ENCODE measurements around the gene LRRC43. TPM values are rescaled to one million over a fixed set of nuclear protein-coding genes. Genes with fewer than 3 reads are reported as not detected.

The LRRC43 gene
- total RNA-seq, 1 donor, result 1.7 TPM

DNA sequence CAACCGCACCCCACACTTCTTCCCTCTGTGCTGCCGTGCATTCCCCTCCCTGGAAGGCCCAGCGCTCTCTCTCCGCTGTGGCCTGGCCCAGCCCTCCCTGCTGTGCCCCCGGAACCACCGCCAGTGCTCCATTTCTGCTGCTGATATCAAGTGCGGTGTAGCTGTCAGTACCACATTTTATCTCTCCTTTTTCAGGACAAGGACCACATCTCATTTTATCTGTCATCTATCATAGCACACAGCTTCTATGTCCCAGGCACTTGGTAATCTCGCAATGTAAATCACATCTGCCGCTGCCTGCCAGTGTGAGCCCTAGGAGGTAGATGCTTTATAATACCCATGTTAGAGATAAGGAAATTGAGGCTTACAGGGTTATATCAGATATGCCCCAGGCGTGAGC, 27.2 kb upstream of the LRRC43 start:
- TF ChIP-seq, protein P1, sequence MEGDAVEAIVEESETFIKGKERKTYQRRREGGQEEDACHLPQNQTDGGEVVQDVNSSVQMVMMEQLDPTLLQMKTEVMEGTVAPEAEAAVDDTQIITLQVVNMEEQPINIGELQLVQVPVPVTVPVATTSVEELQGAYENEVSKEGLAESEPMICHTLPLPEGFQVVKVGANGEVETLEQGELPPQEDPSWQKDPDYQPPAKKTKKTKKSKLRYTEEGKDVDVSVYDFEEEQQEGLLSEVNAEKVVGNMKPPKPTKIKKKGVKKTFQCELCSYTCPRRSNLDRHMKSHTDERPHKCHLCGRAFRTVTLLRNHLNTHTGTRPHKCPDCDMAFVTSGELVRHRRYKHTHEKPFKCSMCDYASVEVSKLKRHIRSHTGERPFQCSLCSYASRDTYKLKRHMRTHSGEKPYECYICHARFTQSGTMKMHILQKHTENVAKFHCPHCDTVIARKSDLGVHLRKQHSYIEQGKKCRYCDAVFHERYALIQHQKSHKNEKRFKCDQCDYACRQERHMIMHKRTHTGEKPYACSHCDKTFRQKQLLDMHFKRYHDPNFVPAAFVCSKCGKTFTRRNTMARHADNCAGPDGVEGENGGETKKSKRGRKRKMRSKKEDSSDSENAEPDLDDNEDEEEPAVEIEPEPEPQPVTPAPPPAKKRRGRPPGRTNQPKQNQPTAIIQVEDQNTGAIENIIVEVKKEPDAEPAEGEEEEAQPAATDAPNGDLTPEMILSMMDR (IDR thresholded peaks at IDR 0.05; ENCODE audit: insufficient read depth, low read depth, low read length), result no peak
- H3K4me3 ChIP-seq (ENCODE audit: low read depth, low read length), result no peak overlapping the region
- DNase-seq (ENCODE audit: low read depth), result no peak

DNA sequence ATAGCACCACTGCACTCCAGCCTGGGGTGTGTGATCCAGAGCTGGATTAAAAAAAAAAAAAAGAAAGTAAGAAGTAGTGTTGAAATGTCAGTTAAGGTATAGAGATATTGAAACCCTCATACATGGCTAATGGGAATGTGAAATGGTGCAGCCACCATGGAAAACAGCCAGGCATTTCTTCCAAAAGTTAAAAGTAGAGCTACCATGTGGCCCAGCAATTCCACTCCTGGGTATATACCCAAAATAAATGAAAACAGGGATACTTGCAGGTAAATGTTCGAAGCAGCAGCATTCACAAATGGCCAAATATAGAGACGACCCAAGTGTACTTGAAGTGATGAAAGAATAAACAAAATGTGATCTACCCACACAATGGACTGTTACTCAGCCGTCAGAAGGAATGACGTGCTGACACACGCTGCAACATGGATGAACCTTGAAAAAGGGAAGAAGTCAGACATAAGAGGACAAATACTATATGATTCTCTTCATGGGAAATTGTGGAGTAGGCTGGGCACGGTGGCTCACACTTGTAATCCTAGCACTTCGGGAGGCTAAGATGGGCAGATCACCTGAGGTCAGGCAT, 24.1 kb upstream of the LRRC43 start:
- DNase-seq (ENCODE audit: low read depth), result no peak
- TF ChIP-seq, protein P1 (IDR thresholded peaks at IDR 0.05; ENCODE audit: insufficient read depth, low read depth, low read length), result no peak
- no peak overlapping the region for H3K4me3 ChIP-seq (ENCODE audit: low read depth, low read length)

DNA sequence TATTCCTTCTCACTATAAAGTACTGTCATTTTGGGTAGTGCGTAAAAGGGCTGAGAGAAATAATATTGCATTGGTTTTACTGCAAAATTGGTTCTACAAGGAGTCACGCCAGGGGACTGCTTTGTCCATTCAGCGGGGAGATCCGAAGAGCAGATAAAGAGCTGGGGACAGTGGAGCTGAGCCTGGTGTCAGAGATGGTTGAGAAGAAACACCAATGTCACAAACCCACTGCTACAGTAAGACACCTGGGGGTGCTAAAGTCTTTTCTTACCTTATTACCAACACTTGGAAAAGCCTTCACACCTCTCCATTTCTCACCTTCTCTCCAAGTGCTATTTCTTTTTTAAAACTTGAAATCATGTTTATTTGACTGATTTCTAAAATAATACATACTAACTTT, 23.0 kb upstream of the LRRC43 start:
- TF ChIP-seq, protein P1 (IDR thresholded peaks at IDR 0.05; ENCODE audit: insufficient read depth, low read depth, low read length), result no peak
- no peak for DNase-seq (ENCODE audit: low read depth)
- no peak overlapping the region for H3K4me3 ChIP-seq (ENCODE audit: low read depth, low read length)

DNA sequence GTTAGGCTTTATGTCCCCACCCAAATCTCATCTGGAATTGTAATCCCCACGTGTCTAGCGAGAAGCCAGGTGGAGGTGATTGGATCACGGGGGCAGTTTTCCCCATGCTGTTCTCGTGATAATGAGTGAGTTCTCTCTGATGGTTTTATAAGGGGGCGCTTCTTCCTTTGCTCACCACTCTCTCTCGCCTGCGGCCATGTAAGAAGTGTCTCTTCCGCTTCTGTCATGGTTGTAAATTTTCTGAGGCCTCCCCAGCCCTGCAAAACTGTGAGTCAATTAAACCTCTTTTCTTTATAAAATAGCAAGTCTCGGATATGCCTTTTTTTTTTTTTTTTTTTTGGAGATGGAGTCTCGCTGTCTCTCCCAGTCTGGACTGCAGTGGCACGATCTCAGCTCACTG, 22.2 kb upstream of the LRRC43 start:
- TF ChIP-seq, protein P1 (IDR thresholded peaks at IDR 0.05; ENCODE audit: insufficient read depth, low read depth, low read length), result no peak

DNA sequence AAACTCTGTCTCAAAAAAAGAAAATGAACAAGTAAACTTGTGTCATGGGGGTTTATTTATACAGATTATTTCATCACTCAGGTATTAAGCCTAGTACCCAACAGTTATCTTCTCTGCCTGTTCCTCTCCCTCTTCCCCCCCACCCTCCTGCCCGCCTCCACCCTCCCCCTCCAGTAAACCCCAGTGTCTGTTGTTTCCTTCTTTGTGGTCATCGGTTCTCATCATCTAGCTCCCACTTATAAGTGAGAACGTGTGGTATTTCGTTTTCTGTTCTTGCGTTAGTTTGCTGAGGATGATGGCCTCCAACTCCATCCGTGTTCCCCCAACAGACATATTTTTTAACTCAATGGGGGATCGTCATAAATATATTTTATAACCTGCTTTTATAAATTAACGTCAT, 21.2 kb upstream of the LRRC43 start:
- DNase-seq (ENCODE audit: low read depth), result no peak
- H3K4me3 ChIP-seq (ENCODE audit: low read depth, low read length), result no peak overlapping the region
- TF ChIP-seq, protein P1 (IDR thresholded peaks at IDR 0.05; ENCODE audit: insufficient read depth, low read depth, low read length), result no peak

More for the DNA sequence above, 22.2 kb upstream of the LRRC43 start:
- H3K4me3 ChIP-seq (ENCODE audit: low read depth, low read length), result no peak overlapping the region
- no peak for DNase-seq (ENCODE audit: low read depth)

DNA sequence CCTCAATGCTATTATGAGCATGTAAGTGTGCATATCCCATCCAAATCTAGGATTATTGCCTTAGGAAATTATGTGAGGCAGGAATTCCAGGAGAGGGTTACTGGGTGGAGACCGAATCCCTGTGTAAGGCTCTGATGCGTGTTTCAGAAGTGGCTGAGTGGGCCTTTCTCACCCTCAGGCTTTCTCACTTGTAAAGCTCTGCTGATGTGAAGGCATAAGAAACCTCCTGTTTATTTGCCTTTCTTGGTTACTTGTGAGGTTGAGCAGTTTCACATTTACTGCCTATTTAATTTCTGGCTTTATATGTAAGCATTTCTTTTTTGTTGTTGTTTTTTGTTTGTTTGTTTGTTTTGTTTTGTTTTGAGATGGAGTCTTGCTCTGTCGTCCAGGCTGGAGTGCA, 19.9 kb upstream of the LRRC43 start:
- TF ChIP-seq, protein P1 (IDR thresholded peaks at IDR 0.05; ENCODE audit: insufficient read depth, low read depth, low read length), result no peak
- DNase-seq (ENCODE audit: low read depth), result no peak
- no peak overlapping the region for H3K4me3 ChIP-seq (ENCODE audit: low read depth, low read length)

Measured in fibroblast of villous mesenchyme (primary cell).